Breast epithelium (tissue), 3 donors: ENCODE data around the gene EFNA2.

Experiments
- CTCF ChIP-seq, 3 donors: fragments of 450-650 bp; IDR thresholded peaks; one replicate each; pipeline ENCODE4 v1.5.1; 2016 to 2017; ENCODE audit warnings: antibody characterized with exemption in 3 of 3, mild to moderate bottlenecking in 3 of 3, moderate library complexity in 3 of 3
- POLR2A ChIP-seq: fragments of 450-650 bp; IDR thresholded peaks from one replicate; pipeline ENCODE4 v1.6.1; 2016; ENCODE audit warnings: antibody characterized with exemption, mild to moderate bottlenecking, moderate library complexity

GRCh38 chr19:1257475-1258162 lies 28.1 kb upstream of the EFNA2 start:
- no peak for TF ChIP-seq CTCF (IDR thresholded peaks at IDR 0.05)
- TF ChIP-seq POLR2A, result no peak
